ENCODE results near the gene ZBTB7C. TPM values are rescaled to one million over a fixed set of nuclear protein-coding genes. Genes with fewer than 3 reads are reported as not detected.
A peak's percentile ranks its signal among the peaks of the same experiment; 100 is the strongest.

The ZBTB7C gene
- total RNA-seq, 1 donor from 2014 or later: under 0.01 TPM

- no peak for TF ChIP-seq CTCF (IDR thresholded peaks at IDR 0.05; ENCODE audit: insufficient read depth, low read length, severe bottlenecking)
- Histone ChIP-seq H3K27me3 (ENCODE audit: control insufficient read depth, insufficient read depth, low read length) (no peaks in the 10 kb centered on the region), H3K4me3 (ENCODE audit: low read depth, low read length) (no peak overlapping the region), H3K36me3 (ENCODE audit: control insufficient read depth, insufficient read depth, low read length) (no peaks in the 10 kb centered on the region)
- FAIRE-seq (no peak), DNase-seq (ENCODE audit: low read depth) (no peak)
Observed at GRCh38 chr18:48038636-48039035, 370.5 kb downstream of the ZBTB7C start.

GRCh38 chr18:48037481-48038271, 371.5 kb downstream of the ZBTB7C start:
- Histone ChIP-seq H3K27me3 (ENCODE audit: control insufficient read depth, insufficient read depth, low read length) (no peaks in the 10 kb centered on the region), H3K36me3 (ENCODE audit: control insufficient read depth, insufficient read depth, low read length) (no peaks in the 10 kb centered on the region), H3K4me3 (ENCODE audit: low read depth, low read length) (no peak overlapping the region)
- peak; percentile 74 for TF ChIP-seq CTCF (IDR thresholded peaks at IDR 0.05; ENCODE audit: insufficient read depth, low read length, severe bottlenecking)
- DNase-seq (ENCODE audit: low read depth) (peak; percentile 29), FAIRE-seq (no peak)

GRCh38 chr18:48036641-48037421, 372.4 kb downstream of the ZBTB7C start:
- peak; percentile 18 for FAIRE-seq
- no peak overlapping the region for H3K4me3 ChIP-seq (ENCODE audit: low read depth, low read length)
- H3K27me3 ChIP-seq (ENCODE audit: control insufficient read depth, insufficient read depth, low read length): no peaks in the 10 kb centered on the region
- DNase-seq (ENCODE audit: low read depth): no peak
- no peaks in the 10 kb centered on the region for H3K36me3 ChIP-seq (ENCODE audit: control insufficient read depth, insufficient read depth, low read length)
- no peak for TF ChIP-seq CTCF (IDR thresholded peaks at IDR 0.05; ENCODE audit: insufficient read depth, low read length, severe bottlenecking)

GRCh38 chr18:48036226-48036625, 373.0 kb downstream of the ZBTB7C start:
- no peak for FAIRE-seq
- no peaks in the 10 kb centered on the region for H3K36me3 ChIP-seq (ENCODE audit: control insufficient read depth, insufficient read depth, low read length)

GRCh38 chr18:48035556-48035860, 373.7 kb downstream of the ZBTB7C start:
- Histone ChIP-seq H3K27me3 (ENCODE audit: control insufficient read depth, insufficient read depth, low read length) (no peaks in the 10 kb centered on the region), H3K36me3 (ENCODE audit: control insufficient read depth, insufficient read depth, low read length) (no peaks in the 10 kb centered on the region), H3K4me3 (ENCODE audit: low read depth, low read length) (no peak overlapping the region)
- no peak for FAIRE-seq
- no peak for TF ChIP-seq CTCF (IDR thresholded peaks at IDR 0.05; ENCODE audit: insufficient read depth, low read length, severe bottlenecking)
- DNase-seq (ENCODE audit: low read depth): no peak

More at GRCh38 chr18:48036226-48036625, 373.0 kb downstream of the ZBTB7C start:
- Histone ChIP-seq H3K4me3 (ENCODE audit: low read depth, low read length) (no peak overlapping the region), H3K27me3 (ENCODE audit: control insufficient read depth, insufficient read depth, low read length) (no peaks in the 10 kb centered on the region)
- DNase-seq (ENCODE audit: low read depth): no peak
- no peak for TF ChIP-seq CTCF (IDR thresholded peaks at IDR 0.05; ENCODE audit: insufficient read depth, low read length, severe bottlenecking)

All from bronchial epithelial cell (primary cell).